Gastrocnemius medialis (tissue), 4 donors: ENCODE results near the gene CGNL1. TPM values are rescaled to one million over a fixed set of nuclear protein-coding genes. Genes with fewer than 3 reads are reported as not detected.

Experiments used
- ATAC-seq, 2 donors: fragments of 150-250 bp; one replicate each; pipeline ENCODE4 v1.9.1; 2016
- DNase-seq, 2 donors: peaks; one replicate each; pipeline ENCODE4 v3.0.0-alpha.2; 2019
- H3K27ac ChIP-seq, 4 donors: fragments of 200-600 bp; sonication (generic); 1 replicate in 1 of 4; 2 replicates in 3 of 4; pipeline ENCODE4 v1.5.1; 2016 to 2018; ENCODE audit warnings: mild to moderate bottlenecking in 2 of 4, moderate library complexity in 1 of 4
- H3K27me3 ChIP-seq, 3 donors: fragments of 200-600 bp; sonication (generic) in 2 of 3; 1 replicate in 1 of 3; 2 replicates in 2 of 3; pipeline versions ENCODE4 v1.5.1 to v1.6.0; 2016 to 2019; ENCODE audit warnings: mild to moderate bottlenecking in 1 of 3, moderate library complexity in 1 of 3
- H3K36me3 ChIP-seq, 2 donors: fragments of 200-600 bp; sonication (generic) in 1 of 2; one replicate each; pipeline ENCODE4 v1.5.1; 2017 to 2018
- H3K4me1 ChIP-seq, 2 donors: fragments of 200-600 bp; sonication (generic) in 1 of 2; one replicate each; pipeline ENCODE4 v1.5.1; 2016 to 2017; ENCODE audit warnings: mild to moderate bottlenecking in 2 of 2
- H3K4me3 ChIP-seq, 4 donors: fragments of 200-600 bp; sonication (generic) in 3 of 4; 1 replicate in 1 of 4; 2 replicates in 3 of 4; pipeline ENCODE4 v1.5.1; 2016 to 2019; ENCODE audit warnings: mild to moderate bottlenecking in 2 of 4
- H3K9me3 ChIP-seq, 3 donors: fragments of 200-600 bp; sonication (generic) in 2 of 3; 1 replicate in 1 of 3; 2 replicates in 2 of 3; pipeline ENCODE4 v1.5.1; 2016 to 2019
- CTCF ChIP-seq, 5 experiments: fragments of 450-650 bp in 3 of 5; fragments of 200-600 bp in 2 of 5; sonication (generic) in 2 of 5; IDR thresholded peaks in 4 of 5; conservative IDR thresholded peaks in 1 of 5; 1 replicate in 4 of 5; 2 replicates in 1 of 5; pipeline ENCODE4 v1.5.1; 2016 to 2019; ENCODE audit warnings: antibody characterized with exemption in 5 of 5, mild to moderate bottlenecking in 3 of 5, moderate library complexity in 3 of 5
- POLR2A ChIP-seq, 2 donors: fragments of 450-650 bp; IDR thresholded peaks; one replicate each; pipeline ENCODE4 v1.6.1; 2017; ENCODE audit warnings: antibody characterized with exemption in 2 of 2, mild to moderate bottlenecking in 2 of 2, moderate library complexity in 2 of 2
- in situ Hi-C, 4 donors: fragments of 200-750 bp; cut with MboI; loops; one replicate each; pipeline versions ENCODE4 v1.15.0 to v1.8.0; 2017; ENCODE audit warnings: low sequenced_read_pairs in 4 of 4
- intact Hi-C: fragments of 100-400 bp; cut with DNase I; formaldehyde crosslinking; loops from one replicate; pipeline ENCODE4 v1.15.1; 2023; ENCODE audit warnings: low total_unique reads
- total RNA-seq, 4 donors: library from RNA; depleted of rRNA; stranded (reverse); fragments of >200 nt; gene quantifications; one replicate each; pipeline versions ENCODE4 v1.1.0 to v1.2.3, GENCODE V29; 2016

Gene CGNL1
- total RNA-seq, 4 donors from 2014 or later = 0.15 to 0.85 (median 0.49) TPM

GRCh38 chr15:57458356-57458781 lies 82.1 kb downstream of the CGNL1 start:
- H3K4me1 ChIP-seq = no peaks in the 10 kb centered on the region
- no peak for ATAC-seq

GRCh38 chr15:57460208-57460816 lies 84.0 kb downstream of the CGNL1 start:
- in situ Hi-C loops (no loop called here), intact Hi-C loops (loop anchor here (10.0 kb wide), 1 partner anchor 116 kb away; no protein-coding TSS in a partner anchor)
- no peak overlapping the region for H3K4me3 ChIP-seq
- no peaks in the 10 kb centered on the region for H3K36me3 ChIP-seq
- no peaks in the 10 kb centered on the region for H3K9me3 ChIP-seq
- H3K27ac ChIP-seq = no peak overlapping the region
- TF ChIP-seq CTCF (IDR thresholded peaks at IDR 0.05 in 4 of 5, conservative IDR thresholded peaks at IDR 0.05 in 1 of 5) = no peak
- TF ChIP-seq POLR2A (IDR thresholded peaks at IDR 0.05) = no peak
- ATAC-seq (no peak), DNase-seq (no peak)
- no peaks in the 10 kb centered on the region for H3K4me1 ChIP-seq
- H3K27me3 ChIP-seq = no peaks in the 10 kb centered on the region

More at GRCh38 chr15:57458356-57458781, 82.1 kb downstream of the CGNL1 start:
- in situ Hi-C loops (no loop called here), intact Hi-C loops (no loop called here)
- Histone ChIP-seq H3K36me3 (no peaks in the 10 kb centered on the region), H3K4me3 (no peak overlapping the region), H3K27ac (no peak overlapping the region), H3K27me3 (no peaks in the 10 kb centered on the region), H3K9me3 (no peaks in the 10 kb centered on the region)
- DNase-seq = no peak
- TF ChIP-seq POLR2A (IDR thresholded peaks at IDR 0.05) (no peak), CTCF (IDR thresholded peaks at IDR 0.05 in 4 of 5, conservative IDR thresholded peaks at IDR 0.05 in 1 of 5) (no peak)

DNA sequence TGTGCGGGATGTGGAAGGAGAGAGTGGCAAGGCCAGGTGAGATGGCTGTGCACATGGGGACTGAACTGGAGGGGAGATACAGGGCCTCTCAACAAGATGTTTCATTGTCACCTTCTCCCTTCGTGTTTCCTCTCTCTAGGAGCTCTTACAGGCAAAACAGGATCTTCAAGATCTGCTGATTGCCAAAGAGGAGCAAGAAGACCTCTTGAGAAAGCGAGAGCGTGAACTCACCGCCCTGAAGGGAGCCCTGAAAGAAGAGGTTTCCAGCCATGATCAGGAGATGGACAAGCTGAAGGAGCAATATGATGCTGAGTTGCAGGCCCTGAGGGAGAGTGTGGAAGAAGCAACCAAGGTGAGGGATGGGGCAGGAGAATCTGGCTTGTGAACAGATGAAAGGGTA lies 85.2 kb downstream of the CGNL1 start:
- TF ChIP-seq CTCF (IDR thresholded peaks at IDR 0.05 in 4 of 5, conservative IDR thresholded peaks at IDR 0.05 in 1 of 5) (no peak), POLR2A (IDR thresholded peaks at IDR 0.05) (no peak)
- in situ Hi-C loops (no loop called here), intact Hi-C loops (loop anchor here (10.0 kb wide), 1 partner anchor 117 kb away; no protein-coding TSS in a partner anchor)
- Histone ChIP-seq H3K4me1 (no peaks in the 10 kb centered on the region), H3K27me3 (no peaks in the 10 kb centered on the region), H3K4me3 (no peak overlapping the region), H3K27ac (no peak overlapping the region), H3K9me3 (no peaks in the 10 kb centered on the region), H3K36me3 (no peaks in the 10 kb centered on the region)
- no peak for DNase-seq
- no peak for ATAC-seq

DNA sequence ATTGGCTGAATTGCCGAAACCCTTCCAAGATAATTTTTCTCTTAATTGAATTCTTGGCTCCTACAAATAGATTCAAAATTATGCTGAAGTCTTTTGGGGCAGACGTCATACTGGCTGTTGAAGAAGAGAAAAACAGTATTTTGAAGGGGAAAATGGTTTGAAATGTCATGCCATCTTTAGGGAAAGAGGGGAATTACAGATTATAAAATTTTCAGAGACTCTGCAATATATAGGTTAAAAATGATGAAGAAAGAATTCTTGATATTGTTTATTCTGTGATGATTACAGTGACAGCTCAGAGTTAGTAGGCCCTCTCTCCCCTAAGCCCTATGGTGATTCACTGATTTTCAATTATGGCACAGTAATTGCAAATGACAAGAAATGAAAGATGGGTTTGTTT lies 86.1 kb downstream of the CGNL1 start:
- intact Hi-C loops = loop anchor here (10.0 kb wide), 1 partner anchor 118 kb away; no protein-coding TSS in a partner anchor
- no peak overlapping the region for H3K27ac ChIP-seq
- H3K27me3 ChIP-seq = no peaks in the 10 kb centered on the region
- H3K4me1 ChIP-seq = no peaks in the 10 kb centered on the region
- DNase-seq (no peak), ATAC-seq (no peak)
- in situ Hi-C loops = no loop called here
- no peak for TF ChIP-seq POLR2A (IDR thresholded peaks at IDR 0.05)
- no peak for TF ChIP-seq CTCF (IDR thresholded peaks at IDR 0.05 in 4 of 5, conservative IDR thresholded peaks at IDR 0.05 in 1 of 5)
- no peaks in the 10 kb centered on the region for H3K9me3 ChIP-seq
- H3K36me3 ChIP-seq = no peaks in the 10 kb centered on the region
- H3K4me3 ChIP-seq = no peak overlapping the region
